H1 (cell line): Measurements from ENCODE around the gene ZNF879. TPM values are rescaled to one million over a fixed set of nuclear protein-coding genes. Genes with fewer than 3 reads are reported as not detected.

Experiments used
- CTCF ChIA-PET: fragments of 300-600 bp; sonication (Branson Sonifier 250); formaldehyde crosslinking; loops from one replicate; lab custom pipeline; 2021; ENCODE audit not compliant: partially characterized antibody; lab: Charles Lee
- POLR2A ChIA-PET: fragments of 300-600 bp; sonication (Branson Sonifier 250); formaldehyde crosslinking; loops from one replicate; lab custom pipeline; 2021; ENCODE audit warnings: inconsistent platforms; ENCODE audit not compliant: partially characterized antibody; lab: Charles Lee
- DNase-seq, 2 experiments: peaks; one replicate each; pipeline versions ENCODE4 v3.0.0 to v3.0.0-alpha.2; 2010 to 2022; ENCODE audit warnings: low spot score in 2 of 2, low read depth in 1 of 2, mixed read lengths in 1 of 2
- FAIRE-seq: peaks from 2 replicates; lab custom pipeline; 2011; peaks lifted over from hg19 to GRCh38; lab: Jason Lieb, UNC
- H2AFZ ChIP-seq: 2 replicates; pipeline ENCODE4 v1.8.1; 2012; ENCODE audit warnings: low read length, inconsistent platforms
- H2AK5ac ChIP-seq: 2 replicates; pipeline ENCODE4 v1.6.1; 2013; ENCODE audit warnings: low read depth, low read length
- H2BK120ac ChIP-seq: replicated peaks from 2 replicates; pipeline ENCODE3; 2013; ENCODE audit warnings: low read depth, low read length, inconsistent platforms
- H2BK12ac ChIP-seq: 2 replicates; pipeline ENCODE4 v1.6.1; 2013; ENCODE audit warnings: low read depth, low read length
- H2BK15ac ChIP-seq: 2 replicates; pipeline ENCODE4 v1.6.1; 2013; ENCODE audit warnings: low read length
- H2BK20ac ChIP-seq: 2 replicates; pipeline ENCODE4 v1.6.1; 2013; ENCODE audit warnings: low read length
- H2BK5ac ChIP-seq: 2 replicates; pipeline ENCODE4 v1.6.1; 2013; ENCODE audit warnings: low read depth, low read length
- H3K14ac ChIP-seq: 2 replicates; pipeline ENCODE4 v1.6.1; 2013; ENCODE audit warnings: inconsistent platforms; ENCODE audit not compliant: insufficient read length
- H3K18ac ChIP-seq: 2 replicates; pipeline ENCODE4 v1.6.1; 2013; ENCODE audit warnings: low read length; ENCODE audit errors: extremely low read depth
- H3K23ac ChIP-seq: 2 replicates; pipeline ENCODE4 v1.6.1; 2013; ENCODE audit warnings: inconsistent platforms; ENCODE audit not compliant: insufficient read length
- H3K23me2 ChIP-seq: 2 replicates; pipeline ENCODE4 v1.6.1; 2013; ENCODE audit warnings: low read depth, low read length
- H3K27ac ChIP-seq: 2 replicates; pipeline ENCODE4 v1.6.1; 2011; ENCODE audit warnings: low read depth, low read length, inconsistent platforms
- H3K27me3 ChIP-seq, 4 experiments: replicated peaks in 1 of 4; 1 replicate in 1 of 4; 2 replicates in 3 of 4; pipeline versions ENCODE4 v1.6.1 to v1.8.1; 2011 to 2013; ENCODE audit warnings: low read length in 3 of 4, mild to moderate bottlenecking in 3 of 4, inconsistent platforms in 2 of 4, mixed read lengths in 2 of 4, moderate library complexity in 1 of 4; ENCODE audit not compliant: control insufficient read depth in 3 of 4, insufficient read depth in 3 of 4; ENCODE audit errors: extremely low read depth in 1 of 4
- H3K36me3 ChIP-seq, 4 experiments: 2 replicates each; pipeline versions ENCODE4 v1.6.1 to v1.8.1; 2011 to 2013; ENCODE audit warnings: mild to moderate bottlenecking in 4 of 4, low read length in 3 of 4, moderate library complexity in 2 of 4, control low read depth in 1 of 4, inconsistent platforms in 1 of 4; ENCODE audit not compliant: insufficient read depth in 4 of 4, control insufficient read depth in 2 of 4
- H3K4ac ChIP-seq: replicated peaks from 2 replicates; pipeline ENCODE3; 2013; ENCODE audit warnings: low read length, low read depth, mixed read lengths, inconsistent platforms; ENCODE audit not compliant: insufficient read length
- H3K4me1 ChIP-seq, 4 experiments: replicated peaks in 1 of 4; 1 replicate in 1 of 4; 2 replicates in 3 of 4; pipeline versions ENCODE4 v1.6.1 to v1.8.1; 2011 to 2013; ENCODE audit warnings: low read length in 3 of 4, inconsistent platforms in 2 of 4, mixed read lengths in 1 of 4; ENCODE audit not compliant: insufficient read depth in 4 of 4, control insufficient read depth in 3 of 4
- H3K4me2 ChIP-seq, 2 experiments: 2 replicates each; pipeline versions ENCODE4 v1.6.1 to v1.8.1; 2011 to 2013; ENCODE audit warnings: low read depth in 2 of 2, low read length in 2 of 2, control low read depth in 1 of 2, inconsistent platforms in 1 of 2, mild to moderate bottlenecking in 1 of 2; ENCODE audit not compliant: insufficient read depth in 1 of 2
- H3K4me3 ChIP-seq, 4 experiments: fragments of 200-600, 300-600 bp in 1 of 4; sonication (generic), shearing (Covaris generic), sonication (Bioruptor Twin) in 1 of 4; 2 replicates each; pipeline versions ENCODE4 v1.5.1 to v1.8.1; 2011 to 2016; ENCODE audit warnings: low read length in 4 of 4, low read depth in 3 of 4, control low read depth in 2 of 4, inconsistent platforms in 2 of 4, mild to moderate bottlenecking in 2 of 4, mixed read lengths in 1 of 4, moderate library complexity in 1 of 4; ENCODE audit not compliant: insufficient read depth in 2 of 4; ENCODE audit errors: extremely low read depth in 1 of 4
- H3K56ac ChIP-seq: replicated peaks from 2 replicates; pipeline ENCODE3; 2013; ENCODE audit warnings: low read depth, mild to moderate bottlenecking, mixed read lengths, low read length, inconsistent platforms; ENCODE audit not compliant: insufficient read length
- H3K79me1 ChIP-seq: 2 replicates; pipeline ENCODE4 v1.6.1; 2013; ENCODE audit warnings: low read depth, low read length, control low read depth
- H3K79me2 ChIP-seq, 2 experiments: 2 replicates each; pipeline versions ENCODE4 v1.6.1 to v1.8.1; 2012 to 2013; ENCODE audit warnings: low read length in 2 of 2, mild to moderate bottlenecking in 2 of 2, inconsistent platforms in 1 of 2; ENCODE audit not compliant: insufficient read depth in 2 of 2, control insufficient read depth in 1 of 2
- H3K9ac ChIP-seq, 4 experiments: replicated peaks in 1 of 4; 1 replicate in 1 of 4; 2 replicates in 3 of 4; pipeline versions ENCODE4 v1.6.1 to v1.8.1; 2011 to 2013; ENCODE audit warnings: low read depth in 3 of 4, low read length in 3 of 4, control low read depth in 2 of 4, mild to moderate bottlenecking in 2 of 4, moderate library complexity in 2 of 4, inconsistent platforms in 1 of 4; ENCODE audit errors: extremely low read depth in 1 of 4
- H3K9me3 ChIP-seq, 2 experiments: 2 replicates each; pipeline versions ENCODE4 v1.6.1 to v1.8.1; 2012 to 2013; ENCODE audit warnings: mild to moderate bottlenecking in 2 of 2, moderate library complexity in 2 of 2, control low read depth in 1 of 2, inconsistent platforms in 1 of 2, low read depth in 1 of 2, low read length in 1 of 2, mixed read lengths in 1 of 2; ENCODE audit not compliant: insufficient read depth in 2 of 2
- H4K20me1 ChIP-seq, 2 experiments: replicated peaks in 1 of 2; 2 replicates each; pipeline versions ENCODE3 to v1.8.1; 2011 to 2013; ENCODE audit warnings: inconsistent platforms in 2 of 2, low read length in 2 of 2, mild to moderate bottlenecking in 1 of 2; ENCODE audit not compliant: insufficient read depth in 2 of 2, control insufficient read depth in 1 of 2
- H4K5ac ChIP-seq: 2 replicates; pipeline ENCODE4 v1.6.1; 2013; ENCODE audit warnings: low read length, low read depth, mixed read lengths, inconsistent platforms; ENCODE audit not compliant: insufficient read length
- H4K8ac ChIP-seq: 2 replicates; pipeline ENCODE4 v1.8.0; 2013; ENCODE audit warnings: mild to moderate bottlenecking, moderate library complexity, low read length, inconsistent platforms; ENCODE audit not compliant: insufficient read depth; ENCODE audit errors: extremely low read depth
- H4K91ac ChIP-seq: replicated peaks from 2 replicates; pipeline ENCODE3; 2013; ENCODE audit warnings: low read length, mixed read lengths, inconsistent platforms; ENCODE audit not compliant: insufficient read length
- BACH1 ChIP-seq: IDR thresholded peaks from 2 replicates; pipeline ENCODE4 v1.6.1; 2012; ENCODE audit warnings: low read length, improper control_type of control experiment
- EGR1 ChIP-seq: IDR thresholded peaks from 2 replicates; pipeline ENCODE4 v1.6.1; 2011; ENCODE audit warnings: low read depth, low read length, borderline replicate concordance
- SIX5 ChIP-seq: IDR thresholded peaks from 2 replicates; pipeline ENCODE4 v1.6.1; 2011; ENCODE audit warnings: mild to moderate bottlenecking, low read depth, low read length
- ZNF274 ChIP-seq: IDR thresholded peaks from 2 replicates; pipeline ENCODE4 v1.7.0; 2012; ENCODE audit warnings: low read length, borderline replicate concordance; ENCODE audit errors: extremely low read depth
- WGBS, 2 experiments: shearing (Covaris generic) in 1 of 2; methylation state at CpG; one replicate each; pipeline versions ENCODE4 v1.1.6 to v1.1.7; 2013 to 2015; ENCODE audit warnings: low lambda C conversion rate in 2 of 2, mixed read lengths in 2 of 2, inconsistent platforms in 1 of 2, low coverage in 1 of 2, missing lambda C conversion rate in 1 of 2; ENCODE audit not compliant: insufficient replicate concordance in 2 of 2, insufficient coverage in 1 of 2, insufficient read length in 1 of 2; ENCODE audit errors: extremely low coverage in 1 of 2, missing lambda C conversion rate in 1 of 2; 5-methylcytosine and 5-hydroxymethylcytosine counted together
- polyA plus RNA-seq, 7 experiments: library from polyadenylated mRNA; depleted of rRNA in 3 of 7; stranded (reverse) in 5 of 7; unstranded in 2 of 7; fragments of >200 nt in 5 of 7; fragments of 200-250 nt in 2 of 7; gene quantifications; 1 replicate in 5 of 7; 2 replicates in 1 of 7; 4 replicates in 1 of 7; pipeline versions ENCODE4 v1.2.1 to v1.2.3, GENCODE V29; 2011 to 2013; ENCODE audit warnings: missing spikeins in 2 of 7, mixed read lengths in 2 of 7
- total RNA-seq: library from RNA; stranded (reverse); fragmentation: NEBNext Ultra II Directional; extraction: Animal tissue kit (Norgen Biotek cat#: 25700); gene quantifications from 2 replicates; pipeline ENCODE4 v1.2.1, GENCODE V29; 2021
- TF ChIP-seq, protein P1 (sequence below), 3 experiments: IDR thresholded peaks; 1 replicate in 2 of 3; 2 replicates in 1 of 3; pipeline versions ENCODE4 v1.5.1 to v1.6.1; 2011; ENCODE audit warnings: low read length in 3 of 3, mild to moderate bottlenecking in 3 of 3, inconsistent platforms in 2 of 3, low read depth in 1 of 3, moderate library complexity in 1 of 3; ENCODE audit not compliant: insufficient read depth in 1 of 3; ENCODE audit errors: control extremely low read depth in 1 of 3
- TF ChIP-seq, protein P2 (sequence below): IDR thresholded peaks from 2 replicates; pipeline ENCODE4 v1.6.1; 2011; ENCODE audit warnings: low read length, improper control_type of control experiment

ZNF879 gene
- total and polyA plus RNA-seq, 2 of the 8 experiments (the other 6 are each of a cell fraction or from before 2014, with no cell fraction given) = 2.2 to 3.1 TPM

DNA sequence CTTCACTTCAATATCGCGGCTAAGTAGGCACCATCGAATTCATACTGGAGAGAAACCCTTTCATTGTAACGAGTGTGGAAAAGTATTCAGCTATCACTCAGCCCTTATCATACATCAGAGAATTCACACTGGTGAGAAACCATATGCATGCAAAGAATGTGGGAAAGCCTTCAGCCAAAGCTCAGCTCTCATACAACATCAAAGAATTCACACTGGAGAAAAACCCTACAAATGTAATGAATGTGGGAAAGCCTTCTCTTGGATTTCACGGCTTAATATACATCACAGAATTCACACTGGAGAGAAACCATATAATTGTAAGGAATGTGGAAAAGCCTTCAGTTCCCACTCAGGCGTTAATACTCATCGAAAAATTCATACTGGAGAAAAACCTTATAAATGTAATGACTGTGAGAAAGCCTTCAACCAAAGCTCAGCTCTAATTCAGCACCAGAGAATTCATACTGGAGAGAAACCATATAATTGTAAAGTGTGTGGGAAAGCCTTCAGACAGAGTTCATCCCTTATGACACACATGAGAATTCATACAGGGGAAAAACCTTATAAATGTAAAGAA lies 9.5 kb downstream of the ZNF879 start:
- Histone ChIP-seq H3K23ac (no peak overlapping the region), H3K79me1 (no peaks in the 10 kb centered on the region), H3K23me2 (no peaks in the 10 kb centered on the region), H3K4ac (no peak overlapping the region), H2BK12ac (no peak overlapping the region), H4K91ac (no peak overlapping the region), H3K18ac (no peak overlapping the region), H3K9ac (no peak overlapping the region), H4K20me1 (no peaks in the 10 kb centered on the region), H3K4me2 (no peak overlapping the region), H2BK120ac (no peak overlapping the region), H3K79me2 (no peaks in the 10 kb centered on the region), H2AK5ac (no peak overlapping the region), H3K4me3 (0 out of 8 replicates have a peak overlapping the region, but pooled peaks of 1 of the 4 experiments have one; percentile 0), H2BK5ac (no peak overlapping the region), H2BK15ac (no peak overlapping the region), H3K56ac (no peak overlapping the region), H2BK20ac (no peak overlapping the region), H2AFZ (no peak overlapping the region), H3K4me1 (no peaks in the 10 kb centered on the region), H3K36me3 (peaks cover 3 to 47% (median 32%) of the 10 kb centered on the region in 4 experiments; a peak in 7 of 8 replicates), H3K27ac (no peak overlapping the region), H4K5ac (no peak overlapping the region), H4K8ac (no peak overlapping the region), H3K27me3 (no peaks in the 10 kb centered on the region), H3K14ac (no peak overlapping the region), H3K9me3 (peaks cover 77 to 79% of the 10 kb centered on the region in 2 experiments)
- no peak for TF ChIP-seq EGR1
- no peak for TF ChIP-seq BACH1
- TF ChIP-seq SIX5 = no peak
- TF ChIP-seq, protein P1, sequence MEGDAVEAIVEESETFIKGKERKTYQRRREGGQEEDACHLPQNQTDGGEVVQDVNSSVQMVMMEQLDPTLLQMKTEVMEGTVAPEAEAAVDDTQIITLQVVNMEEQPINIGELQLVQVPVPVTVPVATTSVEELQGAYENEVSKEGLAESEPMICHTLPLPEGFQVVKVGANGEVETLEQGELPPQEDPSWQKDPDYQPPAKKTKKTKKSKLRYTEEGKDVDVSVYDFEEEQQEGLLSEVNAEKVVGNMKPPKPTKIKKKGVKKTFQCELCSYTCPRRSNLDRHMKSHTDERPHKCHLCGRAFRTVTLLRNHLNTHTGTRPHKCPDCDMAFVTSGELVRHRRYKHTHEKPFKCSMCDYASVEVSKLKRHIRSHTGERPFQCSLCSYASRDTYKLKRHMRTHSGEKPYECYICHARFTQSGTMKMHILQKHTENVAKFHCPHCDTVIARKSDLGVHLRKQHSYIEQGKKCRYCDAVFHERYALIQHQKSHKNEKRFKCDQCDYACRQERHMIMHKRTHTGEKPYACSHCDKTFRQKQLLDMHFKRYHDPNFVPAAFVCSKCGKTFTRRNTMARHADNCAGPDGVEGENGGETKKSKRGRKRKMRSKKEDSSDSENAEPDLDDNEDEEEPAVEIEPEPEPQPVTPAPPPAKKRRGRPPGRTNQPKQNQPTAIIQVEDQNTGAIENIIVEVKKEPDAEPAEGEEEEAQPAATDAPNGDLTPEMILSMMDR (IDR thresholded peaks at IDR 0.05; ENCODE audit: control extremely low read depth in 1 of 3, insufficient read depth in 1 of 3, low read depth in 1 of 3, low read length in 3 of 3) = no peak
- TF ChIP-seq ZNF274 = peak; percentile 68; the same call in 1 of the 2 replicates
- TF ChIP-seq, protein P2, sequence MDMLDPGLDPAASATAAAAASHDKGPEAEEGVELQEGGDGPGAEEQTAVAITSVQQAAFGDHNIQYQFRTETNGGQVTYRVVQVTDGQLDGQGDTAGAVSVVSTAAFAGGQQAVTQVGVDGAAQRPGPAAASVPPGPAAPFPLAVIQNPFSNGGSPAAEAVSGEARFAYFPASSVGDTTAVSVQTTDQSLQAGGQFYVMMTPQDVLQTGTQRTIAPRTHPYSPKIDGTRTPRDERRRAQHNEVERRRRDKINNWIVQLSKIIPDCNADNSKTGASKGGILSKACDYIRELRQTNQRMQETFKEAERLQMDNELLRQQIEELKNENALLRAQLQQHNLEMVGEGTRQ = no peak
- WGBS, 2 experiments = 95% methylated on average over 7 of the region's 7 CpGs; no CpG with 5 or more reads in 1 of the 2 experiments
- FAIRE-seq (no peak), DNase-seq (no peak)
- ChIA-PET CTCF (interaction anchor here (0.6 kb wide), 1 partner anchor 1528 kb away, joined by 3 read pairs; no protein-coding TSS in a partner anchor), POLR2A (no interaction called here)
